Smooth muscle cell (in vitro differentiated cells): ENCODE results near the gene DEPDC4. TPM values are rescaled to one million over a fixed set of nuclear protein-coding genes. Genes with fewer than 3 reads are reported as not detected.

Experiments
- DNase-seq: peaks from one replicate; lab custom pipeline; 2025; ENCODE audit not compliant: unreplicated experiment; lab: John Stamatoyannopoulos, UW
- H2AFZ ChIP-seq: fragments of 200-600 bp; sonication (generic); 2 replicates; pipeline ENCODE4 v1.6.0; 2016; ENCODE audit warnings: antibody characterized with exemption, low read depth, mild to moderate bottlenecking
- H3F3A ChIP-seq: fragments of 200-600 bp; sonication (generic); 2 replicates; pipeline ENCODE4 v1.6.0; 2017; ENCODE audit warnings: antibody characterized with exemption, low read depth
- H3K27ac ChIP-seq: fragments of 200-600 bp; sonication (generic); 2 replicates; pipeline ENCODE4 v1.5.1; 2016; ENCODE audit warnings: low read depth, mild to moderate bottlenecking
- H3K27me3 ChIP-seq: fragments of 200-600 bp; sonication (generic); 2 replicates; pipeline ENCODE4 v1.6.1; 2016; ENCODE audit warnings: low read depth, mild to moderate bottlenecking
- H3K36me3 ChIP-seq: fragments of 200-600 bp; sonication (generic); 2 replicates; pipeline ENCODE4 v1.5.1; 2016; ENCODE audit warnings: low read depth
- H3K4me1 ChIP-seq: fragments of 200-600 bp; sonication (generic); 2 replicates; pipeline ENCODE4 v1.5.1; 2016; ENCODE audit warnings: low read depth
- H3K4me2 ChIP-seq: fragments of 200-600 bp; sonication (generic); 2 replicates; pipeline ENCODE4 v1.6.0; 2016; ENCODE audit warnings: mild to moderate bottlenecking
- H3K4me3 ChIP-seq: fragments of 200-600 bp; sonication (generic); 2 replicates; pipeline ENCODE4 v1.5.1; 2016; ENCODE audit warnings: mild to moderate bottlenecking
- H3K79me2 ChIP-seq: fragments of 200-600 bp; sonication (generic); 2 replicates; pipeline ENCODE4 v1.6.0; 2016; ENCODE audit warnings: low read depth, mild to moderate bottlenecking
- H3K9ac ChIP-seq: fragments of 200-600 bp; sonication (generic); 2 replicates; pipeline ENCODE4 v1.6.0; 2016; ENCODE audit warnings: low read depth
- H3K9me3 ChIP-seq: fragments of 200-600 bp; sonication (generic); replicated peaks from 2 replicates; pipeline ENCODE4 v1.5.1; 2016; ENCODE audit warnings: low read depth
- H4K20me1 ChIP-seq: fragments of 200-600 bp; sonication (generic); 2 replicates; pipeline ENCODE4 v1.6.0; 2016; ENCODE audit warnings: low read depth
- CTCF ChIP-seq: fragments of 200-600 bp; sonication (generic); IDR thresholded peaks from 2 replicates; pipeline ENCODE4 v1.5.1; 2017; ENCODE audit warnings: borderline replicate concordance, mild to moderate bottlenecking, antibody characterized with exemption; ENCODE audit not compliant: insufficient read depth, poor library complexity, severe bottlenecking
- WGBS: methylation state at CpG from one replicate; pipeline ENCODE4 v1.1.7; 2016; ENCODE audit warnings: low lambda C conversion rate; 5-methylcytosine and 5-hydroxymethylcytosine counted together
- polyA plus RNA-seq: library from polyadenylated mRNA; unstranded; fragments of >200 nt; fragmentation: Nextera tagmentation; extraction: Ambion mirVana; gene quantifications from 2 replicates; pipeline ENCODE4 v1.2.1, GENCODE V29; 2016
- total RNA-seq: library from RNA; depleted of rRNA; stranded (reverse); fragments of >200 nt; gene quantifications from 2 replicates; pipeline ENCODE4 v1.2.3, GENCODE V29; 2014

Gene DEPDC4
- total and polyA plus RNA-seq, 2 experiments from 2014 or later = 0.49 to 13.5 TPM

GRCh38 chr12:100249941-100250340, 16.9 kb downstream of the DEPDC4 start:
- H3K27ac ChIP-seq = no peak overlapping the region
- no peaks in the 10 kb centered on the region for H4K20me1 ChIP-seq
- H3K36me3 ChIP-seq = no peaks in the 10 kb centered on the region
- H3K79me2 ChIP-seq = no peaks in the 10 kb centered on the region
- over 99% methylated on average over 7 of the region's 7 CpGs for WGBS
- no peak for DNase-seq
- no peaks in the 10 kb centered on the region for H3K27me3 ChIP-seq
- H3K9me3 ChIP-seq = no peaks in the 10 kb centered on the region
- no peak overlapping the region for H3K4me2 ChIP-seq
- H3K4me1 ChIP-seq = no peaks in the 10 kb centered on the region
- no peak overlapping the region for H3K4me3 ChIP-seq
- no peak overlapping the region for H2AFZ ChIP-seq
- no peaks in the 10 kb centered on the region for H3F3A ChIP-seq
- H3K9ac ChIP-seq = no peak overlapping the region
- no peak for TF ChIP-seq CTCF

DNA sequence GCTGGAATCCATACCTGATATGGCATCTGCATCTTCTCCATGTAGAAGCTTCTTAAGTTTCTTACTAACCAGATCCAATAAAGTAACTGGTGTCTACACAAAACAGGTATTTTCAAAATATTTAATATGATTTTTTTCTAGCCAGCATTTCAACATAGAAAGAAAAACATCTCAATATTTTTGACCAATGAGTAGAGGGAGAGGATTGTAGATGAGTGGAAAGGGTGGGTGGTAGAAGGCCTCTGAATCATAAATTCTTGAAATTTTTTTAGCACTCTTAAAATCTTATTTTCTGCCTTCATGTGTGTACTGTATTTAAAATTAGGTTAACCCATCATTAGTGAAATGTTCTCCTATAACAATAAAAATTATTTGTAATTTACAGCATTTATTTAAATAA, 18.0 kb downstream of the DEPDC4 start:
- H3K36me3 ChIP-seq = no peaks in the 10 kb centered on the region
- no peaks in the 10 kb centered on the region for H4K20me1 ChIP-seq
- peak overlapping the region; percentile 13 for H3K27ac ChIP-seq
- H3K4me3 ChIP-seq = no peak overlapping the region
- H3K4me2 ChIP-seq = no peak overlapping the region
- H3F3A ChIP-seq = no peaks in the 10 kb centered on the region
- H2AFZ ChIP-seq = peak overlapping the region; percentile 15
- H3K4me1 ChIP-seq = no peaks in the 10 kb centered on the region
- TF ChIP-seq CTCF = no peak
- no peaks in the 10 kb centered on the region for H3K9me3 ChIP-seq
- no peaks in the 10 kb centered on the region for H3K79me2 ChIP-seq
- no peak for DNase-seq
- no peaks in the 10 kb centered on the region for H3K27me3 ChIP-seq
- H3K9ac ChIP-seq = no peak overlapping the region

- Histone ChIP-seq H2AFZ (no peak overlapping the region), H3K79me2 (no peaks in the 10 kb centered on the region), H3K9ac (no peak overlapping the region), H3K4me3 (no peak overlapping the region), H3K27ac (no peak overlapping the region), H3F3A (no peaks in the 10 kb centered on the region), H3K36me3 (no peaks in the 10 kb centered on the region), H3K9me3 (no peaks in the 10 kb centered on the region), H3K27me3 (no peaks in the 10 kb centered on the region), H4K20me1 (no peaks in the 10 kb centered on the region), H3K4me1 (no peaks in the 10 kb centered on the region), H3K4me2 (no peak overlapping the region)
- no peak for DNase-seq
- no peak for TF ChIP-seq CTCF
- WGBS = 97% methylated on average over 4 of the region's 4 CpGs
Observed at GRCh38 chr12:100247765-100248164, 19.1 kb downstream of the DEPDC4 start.

GRCh38 chr12:100243137-100243536, 23.7 kb downstream of the DEPDC4 start:
- 86% methylated on average over 5 of the region's 5 CpGs for WGBS

More at GRCh38 chr12:100243137-100243536, 23.7 kb downstream of the DEPDC4 start:
- Histone ChIP-seq H3F3A (no peaks in the 10 kb centered on the region), H3K79me2 (no peaks in the 10 kb centered on the region), H3K36me3 (no peaks in the 10 kb centered on the region), H3K4me1 (no peaks in the 10 kb centered on the region), H3K4me3 (no peak overlapping the region), H3K9me3 (no peaks in the 10 kb centered on the region), H3K27me3 (no peaks in the 10 kb centered on the region), H4K20me1 (no peaks in the 10 kb centered on the region), H3K9ac (no peak overlapping the region), H3K27ac (no peak overlapping the region), H2AFZ (no peak overlapping the region), H3K4me2 (no peak overlapping the region)
- no peak for DNase-seq
- TF ChIP-seq CTCF = no peak
